Heart left ventricle (tissue), 13 donors: Measurements from ENCODE around the gene CALB2.

Experiments used
- POLR2A ChIP-seq, 2 donors: fragments of 450-650 bp; IDR thresholded peaks; one replicate each; pipeline ENCODE4 v1.6.1; 2017; ENCODE audit warnings: antibody characterized with exemption in 2 of 2, mild to moderate bottlenecking in 2 of 2, moderate library complexity in 2 of 2
- TF ChIP-seq, protein P1 (sequence below), 12 donors: fragments of 200-600 bp; sonication (generic) in 4 of 12; IDR thresholded peaks; one replicate each; pipeline versions ENCODE4 v1.5.0 to v1.8.0; 2018 to 2022; ENCODE audit warnings: antibody characterized with exemption in 12 of 12, mild to moderate bottlenecking in 5 of 12
- donor health status: ischemic (EF 13 %, LVEDD 7.1; RV severe dilation, severe dysfunction).
- donor health status: DM: no; HTN: yes; CAD: no.
- donor health status: DM: no; HTN: no; CAD: no.
- donor health status: ischemic (EF 25% LVEDD 6.9; RV normal size, moderate dysfunction).
- donor health status: ischemic (EF 25% LVEDD 5.7; RV mildly dilated, moderate dysfunction).
- donor health status: ischemic (EF 35%, LVEDD 5.7; RV mildly dilated, moderate dysfunction).
- donor health status: nonischemic (EF 11% LVEDD 7.7; RV severe dilation, severe dysfunction).
- donor health status: DM: yes; HTN: yes; CAD: no.
- donor health status: PGD.
- donor health status: ischemic (EF 29% LVEDD 5.4; RV normal size, mild dysfunction).
- donor health status: nonischemic (EF 23%, LVEDD 6.1; RV moderate dilation, normal function).

GRCh38 chr16:71345031-71345430 lies 13.5 kb upstream of the CALB2 start:
- TF ChIP-seq, protein P1, sequence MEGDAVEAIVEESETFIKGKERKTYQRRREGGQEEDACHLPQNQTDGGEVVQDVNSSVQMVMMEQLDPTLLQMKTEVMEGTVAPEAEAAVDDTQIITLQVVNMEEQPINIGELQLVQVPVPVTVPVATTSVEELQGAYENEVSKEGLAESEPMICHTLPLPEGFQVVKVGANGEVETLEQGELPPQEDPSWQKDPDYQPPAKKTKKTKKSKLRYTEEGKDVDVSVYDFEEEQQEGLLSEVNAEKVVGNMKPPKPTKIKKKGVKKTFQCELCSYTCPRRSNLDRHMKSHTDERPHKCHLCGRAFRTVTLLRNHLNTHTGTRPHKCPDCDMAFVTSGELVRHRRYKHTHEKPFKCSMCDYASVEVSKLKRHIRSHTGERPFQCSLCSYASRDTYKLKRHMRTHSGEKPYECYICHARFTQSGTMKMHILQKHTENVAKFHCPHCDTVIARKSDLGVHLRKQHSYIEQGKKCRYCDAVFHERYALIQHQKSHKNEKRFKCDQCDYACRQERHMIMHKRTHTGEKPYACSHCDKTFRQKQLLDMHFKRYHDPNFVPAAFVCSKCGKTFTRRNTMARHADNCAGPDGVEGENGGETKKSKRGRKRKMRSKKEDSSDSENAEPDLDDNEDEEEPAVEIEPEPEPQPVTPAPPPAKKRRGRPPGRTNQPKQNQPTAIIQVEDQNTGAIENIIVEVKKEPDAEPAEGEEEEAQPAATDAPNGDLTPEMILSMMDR (IDR thresholded peaks at IDR 0.05), result no peak
- no peak for TF ChIP-seq POLR2A (IDR thresholded peaks at IDR 0.05)
